ENCODE results near the gene ADAMTS9.

DNA sequence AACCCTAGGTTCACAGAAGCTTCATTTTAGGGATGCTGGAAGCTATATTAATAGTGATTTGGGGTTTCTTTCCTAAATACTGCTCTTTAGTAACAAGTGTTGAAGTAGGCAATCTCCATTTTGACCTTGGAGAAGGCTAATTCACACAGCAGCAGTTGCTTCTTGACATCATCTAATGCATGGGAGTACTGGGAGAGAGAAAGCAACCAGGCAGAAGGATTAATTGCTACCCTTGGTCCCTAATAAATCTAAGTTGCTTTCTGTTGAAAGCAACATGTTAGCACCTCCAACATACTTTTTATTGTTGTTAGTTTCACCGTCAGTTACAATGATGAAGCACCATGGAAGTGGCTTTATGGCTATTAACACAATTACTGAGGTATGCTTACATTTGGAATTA is 96.2 kb downstream of the ADAMTS9 start:
- TF ChIP-seq, protein P1, sequence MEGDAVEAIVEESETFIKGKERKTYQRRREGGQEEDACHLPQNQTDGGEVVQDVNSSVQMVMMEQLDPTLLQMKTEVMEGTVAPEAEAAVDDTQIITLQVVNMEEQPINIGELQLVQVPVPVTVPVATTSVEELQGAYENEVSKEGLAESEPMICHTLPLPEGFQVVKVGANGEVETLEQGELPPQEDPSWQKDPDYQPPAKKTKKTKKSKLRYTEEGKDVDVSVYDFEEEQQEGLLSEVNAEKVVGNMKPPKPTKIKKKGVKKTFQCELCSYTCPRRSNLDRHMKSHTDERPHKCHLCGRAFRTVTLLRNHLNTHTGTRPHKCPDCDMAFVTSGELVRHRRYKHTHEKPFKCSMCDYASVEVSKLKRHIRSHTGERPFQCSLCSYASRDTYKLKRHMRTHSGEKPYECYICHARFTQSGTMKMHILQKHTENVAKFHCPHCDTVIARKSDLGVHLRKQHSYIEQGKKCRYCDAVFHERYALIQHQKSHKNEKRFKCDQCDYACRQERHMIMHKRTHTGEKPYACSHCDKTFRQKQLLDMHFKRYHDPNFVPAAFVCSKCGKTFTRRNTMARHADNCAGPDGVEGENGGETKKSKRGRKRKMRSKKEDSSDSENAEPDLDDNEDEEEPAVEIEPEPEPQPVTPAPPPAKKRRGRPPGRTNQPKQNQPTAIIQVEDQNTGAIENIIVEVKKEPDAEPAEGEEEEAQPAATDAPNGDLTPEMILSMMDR (IDR thresholded peaks at IDR 0.05): no peak
- TF ChIP-seq POLR2A (IDR thresholded peaks at IDR 0.05): no peak
